Thyroid gland (tissue), 4 donors: ENCODE measurements around the gene MEIS1.

Experiments used
- CTCF ChIP-seq, 6 experiments: fragments of 200-600 bp in 3 of 6; fragments of 450-650 bp in 3 of 6; sonication (generic) in 3 of 6; IDR thresholded peaks; one replicate each; pipeline ENCODE4 v1.5.1; 2016 to 2019; ENCODE audit warnings: antibody characterized with exemption in 6 of 6, mild to moderate bottlenecking in 2 of 6, inconsistent platforms in 1 of 6, moderate library complexity in 1 of 6
- POLR2A ChIP-seq, 2 donors: fragments of 450-650 bp; IDR thresholded peaks; one replicate each; pipeline ENCODE4 v1.6.1; 2017; ENCODE audit warnings: antibody characterized with exemption in 2 of 2, mild to moderate bottlenecking in 2 of 2, moderate library complexity in 1 of 2

DNA sequence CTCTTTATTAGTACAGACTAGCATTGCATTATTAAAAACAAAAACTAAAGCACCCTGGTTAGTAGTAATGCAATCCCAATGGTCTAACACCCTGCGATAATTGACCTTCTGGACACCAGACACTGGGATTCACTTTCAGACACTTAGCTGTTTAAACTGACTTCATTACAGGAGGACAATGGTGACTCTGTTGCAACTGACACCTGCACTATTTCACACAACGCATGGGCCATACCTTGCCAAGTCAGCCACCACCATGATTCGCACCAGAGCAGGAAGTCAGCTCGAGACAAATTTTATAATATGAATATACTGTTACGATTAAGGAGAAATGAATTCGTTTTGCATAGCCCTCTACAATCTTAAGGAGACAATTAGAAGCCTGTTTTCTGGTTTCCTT, 150.7 kb downstream of the MEIS1 start:
- TF ChIP-seq POLR2A (IDR thresholded peaks at IDR 0.05) (no peak), CTCF (IDR thresholded peaks at IDR 0.05) (no peak)
